Kidney tubule cell (primary cell): ENCODE results near the gene SPX.

ENCODE experiments used
- DNase-seq: peaks from one replicate; pipeline ENCODE4 v3.0.0-alpha.2; 2018; ENCODE audit warnings: low spot score

SPX gene

GRCh38 chr12:21526053-21526452 is at the start of gene SPX:
SPX (plus strand) TSS chr12:21526296; CDS start chr12:21526473, 177 bp downstream.
- peak; percentile 79 for DNase-seq

- peak; percentile 40 for DNase-seq
These were observed 49.1 kb upstream of the SPX start for GRCh38 chr12:21476949-21477348.

GRCh38 chr12:21478756-21479455 is 47.2 kb upstream of the SPX start:
- no peak for DNase-seq

GRCh38 chr12:21483531-21483930 is 42.6 kb upstream of the SPX start:
- DNase-seq = no peak

- no peak for DNase-seq
These were observed 40.1 kb upstream of the SPX start for GRCh38 chr12:21485998-21486397.

GRCh38 chr12:21499765-21500164 is 26.3 kb upstream of the SPX start:
- no peak for DNase-seq

- DNase-seq = no peak
These were observed 25.3 kb upstream of the SPX start for GRCh38 chr12:21500786-21501257.

GRCh38 chr12:21501258-21502163 is 24.6 kb upstream of the SPX start, which contains the start of the genes GOLT1B and RECQL:
GOLT1B (plus strand) TSS chr12:21501789; CDS start chr12:21501924, 135 bp downstream.
RECQL (minus strand) TSS chr12:21501635; CDS start chr12:21499570, 2,065 bp downstream.
- DNase-seq = peak; percentile 98

GRCh38 chr12:21502164-21502496 is 24.0 kb upstream of the SPX start:
- peak; percentile 35 for DNase-seq

- no peak for DNase-seq
These were observed 23.2 kb upstream of the SPX start for GRCh38 chr12:21502872-21503271.

- no peak for DNase-seq
These were observed 20.2 kb upstream of the SPX start for GRCh38 chr12:21505888-21506287.

- no peak for DNase-seq
These were observed 18.2 kb upstream of the SPX start for GRCh38 chr12:21507849-21508248.

GRCh38 chr12:21509768-21510167 is 16.3 kb upstream of the SPX start:
- DNase-seq = no peak

GRCh38 chr12:21516281-21516680 is 9.8 kb upstream of the SPX start:
- DNase-seq = no peak

GRCh38 chr12:21518451-21518850 is 7.6 kb upstream of the SPX start:
- DNase-seq = no peak

GRCh38 chr12:21521541-21521940 is 4.6 kb upstream of the SPX start:
- no peak for DNase-seq

GRCh38 chr12:21523148-21523547 is 2.9 kb upstream of the SPX start:
- DNase-seq = no peak

GRCh38 chr12:21526721-21527345 is 737 bp downstream of the SPX start:
- peak; percentile 37 for DNase-seq

GRCh38 chr12:21527451-21528180 is 1.5 kb downstream of the SPX start:
- DNase-seq = peak; percentile 76

GRCh38 chr12:21528953-21529352 is 2.9 kb downstream of the SPX start:
- DNase-seq = peak; percentile 84

GRCh38 chr12:21529456-21529855 is 3.4 kb downstream of the SPX start:
- no peak for DNase-seq
